Fibroblast of lung (primary cell): ENCODE measurements around the gene SFT2D2. TPM values are rescaled to one million over a fixed set of nuclear protein-coding genes. Genes with fewer than 3 reads are reported as not detected.

Source experiments
- DNase-seq, 2 donors: peaks; one replicate each; pipeline versions ENCODE4 v3.0.0 to v3.0.0-alpha.2; 2010; ENCODE audit warnings: low read depth in 2 of 2
- H2AFZ ChIP-seq: 2 replicates; pipeline ENCODE4 v1.5.1; 2012; ENCODE audit warnings: low read length, control low read depth, inconsistent platforms
- H3K27ac ChIP-seq: 2 replicates; pipeline ENCODE4 v1.5.1; 2011; ENCODE audit warnings: low read length, control low read depth; ENCODE audit not compliant: insufficient read depth
- H3K27me3 ChIP-seq: 2 replicates; pipeline ENCODE4 v1.5.1; 2011; ENCODE audit warnings: mild to moderate bottlenecking, low read length; ENCODE audit not compliant: control insufficient read depth, insufficient read depth
- H3K36me3 ChIP-seq: 2 replicates; pipeline ENCODE4 v1.5.1; 2011; ENCODE audit warnings: low read length; ENCODE audit not compliant: control insufficient read depth, insufficient read depth
- H3K4me1 ChIP-seq: 2 replicates; pipeline ENCODE4 v1.5.1; 2011; ENCODE audit warnings: low read length; ENCODE audit not compliant: control insufficient read depth, insufficient read depth; ENCODE audit errors: extremely low read depth
- H3K4me2 ChIP-seq: 2 replicates; pipeline ENCODE4 v1.5.1; 2011; ENCODE audit warnings: low read length, control low read depth; ENCODE audit not compliant: insufficient read depth; ENCODE audit errors: extremely low read depth
- H3K4me3 ChIP-seq, 4 experiments: fragments of 200-600 bp in 1 of 4; sonication (generic) in 1 of 4; replicated peaks in 1 of 4; 2 replicates each; pipeline ENCODE4 v1.5.1; 2011 to 2016; ENCODE audit warnings: low read length in 4 of 4, low read depth in 3 of 4, mild to moderate bottlenecking in 3 of 4, control low read depth in 2 of 4, inconsistent platforms in 1 of 4, mixed read lengths in 1 of 4; ENCODE audit not compliant: insufficient read depth in 1 of 4; ENCODE audit errors: control extremely low read depth in 1 of 4
- H3K79me2 ChIP-seq: 2 replicates; pipeline ENCODE4 v1.5.1; 2012; ENCODE audit warnings: mild to moderate bottlenecking, low read length, inconsistent platforms; ENCODE audit not compliant: control insufficient read depth, insufficient read depth
- H3K9ac ChIP-seq: 2 replicates; pipeline ENCODE4 v1.5.1; 2011; ENCODE audit warnings: mild to moderate bottlenecking, low read length, control low read depth; ENCODE audit not compliant: insufficient read depth
- H3K9me3 ChIP-seq: 2 replicates; pipeline ENCODE4 v1.5.1; 2012; ENCODE audit warnings: low read depth, low read length; ENCODE audit not compliant: control insufficient read depth, insufficient read depth
- H4K20me1 ChIP-seq: 2 replicates; pipeline ENCODE4 v1.5.1; 2011; ENCODE audit warnings: low read length; ENCODE audit not compliant: control insufficient read depth, insufficient read depth; ENCODE audit errors: extremely low read depth
- EZH2 ChIP-seq: IDR thresholded peaks from 2 replicates; pipeline ENCODE4 v1.5.1; 2012; ENCODE audit warnings: low read length, control low read depth, mild to moderate bottlenecking; ENCODE audit errors: missing control alignments
- polyA plus RNA-seq, 2 donors: library from polyadenylated mRNA; depleted of rRNA in 1 of 2; stranded (reverse) in 1 of 2; unstranded in 1 of 2; fragments of >200 nt; gene quantifications; 2 replicates each; pipeline ENCODE4 v1.2.1, GENCODE V29; 2011 to 2012; ENCODE audit warnings: missing spikeins in 1 of 2
- total RNA-seq: library from RNA; depleted of rRNA; stranded (reverse); fragments of >200 nt; gene quantifications from 2 replicates; pipeline ENCODE4 v1.2.1, GENCODE V29; 2014
- TF ChIP-seq, protein P1 (sequence below), 2 donors: IDR thresholded peaks in 1 of 2; conservative IDR thresholded peaks in 1 of 2; 1 replicate in 1 of 2; 2 replicates in 1 of 2; pipeline ENCODE4 v1.5.1; 2011 to 2012; ENCODE audit warnings: low read length in 2 of 2, control low read depth in 1 of 2, inconsistent platforms in 1 of 2, low read depth in 1 of 2, mild to moderate bottlenecking in 1 of 2

The SFT2D2 gene
- total and polyA plus RNA-seq, 2 donors (not counting 1 experiment from before 2014, with no cell fraction given) = 29.4 to 36.4 TPM

DNA sequence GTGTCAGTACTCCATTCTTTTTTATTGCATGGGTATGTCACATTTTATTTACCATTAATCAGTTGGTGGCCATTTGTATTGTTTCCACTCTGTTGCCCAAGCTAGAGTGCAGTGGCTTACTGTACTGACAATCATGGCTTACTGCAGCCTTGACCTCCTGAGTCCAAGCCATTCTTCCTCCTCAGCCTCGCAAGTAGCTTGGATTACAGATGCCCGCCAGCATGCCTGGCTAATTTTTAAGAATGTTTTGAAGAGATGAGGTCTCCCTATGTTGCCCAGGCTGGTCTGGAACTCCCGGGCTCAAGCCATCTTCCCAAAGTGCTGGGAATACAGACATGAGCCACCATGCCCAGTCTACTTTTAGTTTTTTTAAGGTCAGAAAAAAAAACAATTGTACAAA, 813 bp upstream of the SFT2D2 start:
- no peaks in the 10 kb centered on the region for H3K4me1 ChIP-seq
- peaks cover 6% of the 10 kb centered on the region for H3K27me3 ChIP-seq
- peaks cover 17% of the 10 kb centered on the region for H3K79me2 ChIP-seq
- no peaks in the 10 kb centered on the region for H3K36me3 ChIP-seq
- H4K20me1 ChIP-seq = no peaks in the 10 kb centered on the region
- H3K9ac ChIP-seq = no peak overlapping the region
- TF ChIP-seq, protein P1, sequence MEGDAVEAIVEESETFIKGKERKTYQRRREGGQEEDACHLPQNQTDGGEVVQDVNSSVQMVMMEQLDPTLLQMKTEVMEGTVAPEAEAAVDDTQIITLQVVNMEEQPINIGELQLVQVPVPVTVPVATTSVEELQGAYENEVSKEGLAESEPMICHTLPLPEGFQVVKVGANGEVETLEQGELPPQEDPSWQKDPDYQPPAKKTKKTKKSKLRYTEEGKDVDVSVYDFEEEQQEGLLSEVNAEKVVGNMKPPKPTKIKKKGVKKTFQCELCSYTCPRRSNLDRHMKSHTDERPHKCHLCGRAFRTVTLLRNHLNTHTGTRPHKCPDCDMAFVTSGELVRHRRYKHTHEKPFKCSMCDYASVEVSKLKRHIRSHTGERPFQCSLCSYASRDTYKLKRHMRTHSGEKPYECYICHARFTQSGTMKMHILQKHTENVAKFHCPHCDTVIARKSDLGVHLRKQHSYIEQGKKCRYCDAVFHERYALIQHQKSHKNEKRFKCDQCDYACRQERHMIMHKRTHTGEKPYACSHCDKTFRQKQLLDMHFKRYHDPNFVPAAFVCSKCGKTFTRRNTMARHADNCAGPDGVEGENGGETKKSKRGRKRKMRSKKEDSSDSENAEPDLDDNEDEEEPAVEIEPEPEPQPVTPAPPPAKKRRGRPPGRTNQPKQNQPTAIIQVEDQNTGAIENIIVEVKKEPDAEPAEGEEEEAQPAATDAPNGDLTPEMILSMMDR (conservative IDR thresholded peaks at IDR 0.05 in 1 of 2, IDR thresholded peaks at IDR 0.05 in 1 of 2; ENCODE audit: low read depth in 1 of 2, low read length in 2 of 2) = no peak
- no peak for TF ChIP-seq EZH2
- no peak overlapping the region for H3K4me2 ChIP-seq
- no peaks in the 10 kb centered on the region for H3K9me3 ChIP-seq
- DNase-seq = no peak
- peak overlapping the region in 1 of 4 experiments; percentile 75 for H3K4me3 ChIP-seq
- no peak overlapping the region for H3K27ac ChIP-seq
- H2AFZ ChIP-seq = no peak overlapping the region

DNA sequence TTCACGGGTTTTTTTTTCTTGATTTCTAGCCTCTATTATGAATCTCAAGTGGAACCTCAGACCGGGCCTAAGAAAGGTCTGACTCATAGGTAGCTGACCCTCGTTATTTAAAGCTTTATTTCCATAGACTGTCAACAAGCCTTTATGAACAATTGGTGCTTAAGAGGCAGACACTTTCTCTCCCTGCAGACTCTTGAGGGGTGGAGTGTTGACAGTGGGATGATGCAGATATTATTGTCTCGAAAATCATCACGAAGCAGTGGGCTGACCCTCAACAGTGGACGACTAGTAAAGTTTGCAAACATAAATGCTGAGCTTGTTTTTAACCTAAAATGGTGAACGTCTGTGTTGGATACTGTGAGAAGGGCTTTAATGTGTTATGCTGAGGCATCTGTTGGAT, 1.8 kb downstream of the SFT2D2 start:
- Histone ChIP-seq H3K9me3 (no peaks in the 10 kb centered on the region), H4K20me1 (no peaks in the 10 kb centered on the region), H3K27ac (no peak overlapping the region), H3K4me1 (no peaks in the 10 kb centered on the region), H2AFZ (no peak overlapping the region), H3K27me3 (peaks cover 4% of the 10 kb centered on the region), H3K4me3 (peak overlapping the region in 3 of 4 experiments; percentile 1 to 90 (median 72)), H3K36me3 (peaks cover 2% of the 10 kb centered on the region), H3K4me2 (peak overlapping the region; percentile 46), H3K79me2 (peaks cover 26% of the 10 kb centered on the region), H3K9ac (no peak overlapping the region)
- DNase-seq = peak in 1 of 2 donors; percentile 68
- no peak for TF ChIP-seq EZH2
- TF ChIP-seq, protein P1 (conservative IDR thresholded peaks at IDR 0.05 in 1 of 2, IDR thresholded peaks at IDR 0.05 in 1 of 2; ENCODE audit: low read depth in 1 of 2, low read length in 2 of 2) = no peak

DNA sequence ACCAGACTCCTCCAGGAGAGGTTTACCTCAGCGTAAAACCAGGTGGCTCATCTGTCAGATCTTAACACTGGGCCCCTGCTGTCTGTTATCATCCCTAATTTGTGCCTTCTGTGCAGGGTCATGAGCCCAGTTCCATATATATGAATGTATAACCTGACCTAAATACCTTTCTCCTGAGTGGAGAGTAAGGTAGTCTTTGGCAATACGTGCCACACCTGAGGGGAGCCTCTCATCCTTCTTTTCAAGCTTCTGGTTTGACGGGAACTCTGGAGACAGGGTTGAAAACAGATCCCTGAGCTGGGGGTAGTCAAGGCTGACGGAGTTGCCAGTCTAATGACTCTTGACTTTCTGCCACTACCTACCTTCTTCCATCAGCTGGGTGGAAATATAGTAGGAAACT, 4.1 kb downstream of the SFT2D2 start:
- no peak for TF ChIP-seq EZH2
- TF ChIP-seq, protein P1 (conservative IDR thresholded peaks at IDR 0.05 in 1 of 2, IDR thresholded peaks at IDR 0.05 in 1 of 2; ENCODE audit: low read depth in 1 of 2, low read length in 2 of 2) = no peak
- no peaks in the 10 kb centered on the region for H4K20me1 ChIP-seq
- no peak overlapping the region for H3K4me3 ChIP-seq
- H3K4me1 ChIP-seq = no peaks in the 10 kb centered on the region
- DNase-seq = no peak
- no peak overlapping the region for H3K9ac ChIP-seq
- H3K27me3 ChIP-seq = no peaks in the 10 kb centered on the region
- no peaks in the 10 kb centered on the region for H3K9me3 ChIP-seq
- no peak overlapping the region for H2AFZ ChIP-seq
- peaks cover 3% of the 10 kb centered on the region for H3K36me3 ChIP-seq
- no peak overlapping the region for H3K4me2 ChIP-seq
- H3K79me2 ChIP-seq = peaks cover 26% of the 10 kb centered on the region
- no peak overlapping the region for H3K27ac ChIP-seq
